ENCODE data around the gene RAB3B.

DNA sequence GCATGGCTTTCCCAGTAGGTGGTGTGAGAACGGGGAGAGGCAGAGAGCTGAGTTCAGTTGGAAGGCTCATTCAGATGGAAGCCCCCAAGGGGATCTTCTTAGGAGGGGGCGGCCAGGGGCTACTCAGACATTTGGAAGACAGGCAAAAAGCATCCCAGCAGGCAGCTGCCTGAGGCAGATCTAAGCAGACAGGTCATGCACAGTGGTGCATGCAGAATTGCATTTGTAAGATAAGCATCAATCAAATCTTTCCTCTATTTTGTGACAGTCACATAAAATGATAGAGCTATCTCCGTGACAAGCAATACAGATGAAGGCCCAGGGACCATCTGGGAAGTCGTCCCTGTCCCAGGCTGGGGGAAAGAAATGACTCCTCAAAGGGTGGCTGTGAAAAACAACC is 3.8 kb downstream of the RAB3B start:
- TF ChIP-seq TAF1 (IDR thresholded peaks at IDR 0.05; ENCODE audit: borderline replicate concordance, low read depth, low read length) (no peak), POLR2A (IDR thresholded peaks at IDR 0.05; ENCODE audit: low read depth, low read length) (no peak)

All from GM12892 (cell line).